ENCODE data around the gene FADS3. TPM values are rescaled to one million over a fixed set of nuclear protein-coding genes. Genes with fewer than 3 reads are reported as not detected.

Gene FADS3
- total and polyA plus RNA-seq, 9 of the 15 experiments (the other 6 are each of a cell fraction or from before 2014, with no cell fraction given) = 0.97 to 148 (median 92.7) TPM

- TF ChIP-seq RREB1 (CRISPR knock-in tag; IDR thresholded peaks at IDR 0.05) (no peak; the same call in 1 of the 2 replicates), ZNF766 (CRISPR knock-in tag; conservative IDR thresholded peaks at IDR 0.05) (peak; percentile 92), ARID2 (IDR thresholded peaks at IDR 0.05) (no peak), PHF21A (IDR thresholded peaks at IDR 0.05; ENCODE audit: borderline replicate concordance, low read depth) (no peak), NR2C2 (CRISPR knock-in tag; IDR thresholded peaks at IDR 0.05) (no peak), NR2C2 (tag; IDR thresholded peaks at IDR 0.05) (peak; percentile 81), ZNF318 (IDR thresholded peaks at IDR 0.05; ENCODE audit: borderline replicate concordance in 1 of 2, low read depth in 1 of 2) (no peak), CCAR2 (IDR thresholded peaks at IDR 0.05; ENCODE audit: low read depth, low read length) (no peak), SIN3A (IDR thresholded peaks at IDR 0.05; ENCODE audit: borderline replicate concordance in 2 of 2, control insufficient read depth in 1 of 2, low read depth in 2 of 2, low read length in 2 of 2) (0 out of 4 replicates have a peak, but pooled peaks of 1 of the 2 experiments have one; percentile 50), BHLHE40 (IDR thresholded peaks at IDR 0.05; ENCODE audit: low read length) (peak; percentile 43), HEY1 (CRISPR knock-in tag; IDR thresholded peaks at IDR 0.05; ENCODE audit: borderline replicate concordance) (no peak; the same call in 1 of the 2 replicates), ZNF143 (CRISPR knock-in tag; IDR thresholded peaks at IDR 0.05) (peak; percentile 71), NFIC (IDR thresholded peaks at IDR 0.05) (peak; percentile 89)
These were observed 21.5 kb downstream of the FADS3 start (continued) for GRCh38 chr11:61869708-61870451.

Measured in K562 (cell line).